ENCODE results near the gene RASSF5. TPM values are rescaled to one million over a fixed set of nuclear protein-coding genes. Genes with fewer than 3 reads are reported as not detected.

Gene RASSF5
- polyA plus RNA-seq (ENCODE audit: insufficient read length in 4 of 4), result 1 to 10 TPM; 4.6 to 6.6 (median 4.9) TPM

GRCh38 chr1:206507284-206508129, at the start of gene RASSF5:
Gene RASSF5, plus strand, starts transcription at chr1:206507531. Its CDS starts 72 bp downstream, at chr1:206507603.
- no peak for DNase-seq (ENCODE audit: low read depth in 4 of 4, low spot score in 2 of 4)

GRCh38 chr1:206459703-206460102, 47.6 kb upstream of the RASSF5 start:
- no peak for DNase-seq (ENCODE audit: low read depth in 4 of 4, low spot score in 2 of 4)

GRCh38 chr1:206460836-206461426, 46.4 kb upstream of the RASSF5 start:
- DNase-seq (ENCODE audit: low read depth in 4 of 4, low spot score in 2 of 4), result no peak

GRCh38 chr1:206461602-206462455, 45.5 kb upstream of the RASSF5 start:
- DNase-seq (ENCODE audit: low read depth in 4 of 4, low spot score in 2 of 4), result no peak

GRCh38 chr1:206463137-206463536, 44.2 kb upstream of the RASSF5 start:
- DNase-seq (ENCODE audit: low read depth in 4 of 4, low spot score in 2 of 4), result no peak

- no peak for DNase-seq (ENCODE audit: low read depth in 4 of 4, low spot score in 2 of 4)
Measured at GRCh38 chr1:206463911-206464310, 43.4 kb upstream of the RASSF5 start.

- DNase-seq (ENCODE audit: low read depth in 4 of 4, low spot score in 2 of 4), result no peak
Measured at GRCh38 chr1:206464456-206464964, 42.8 kb upstream of the RASSF5 start.

- DNase-seq (ENCODE audit: low read depth in 4 of 4, low spot score in 2 of 4), result no peak
Measured at GRCh38 chr1:206465951-206466350, 41.4 kb upstream of the RASSF5 start.

GRCh38 chr1:206466840-206467649, 40.3 kb upstream of the RASSF5 start:
- DNase-seq (ENCODE audit: low read depth in 4 of 4, low spot score in 2 of 4), result no peak

- DNase-seq (ENCODE audit: low read depth in 4 of 4, low spot score in 2 of 4), result no peak
Measured at GRCh38 chr1:206467915-206468314, 39.4 kb upstream of the RASSF5 start.

- no peak for DNase-seq (ENCODE audit: low read depth in 4 of 4, low spot score in 2 of 4)
Measured at GRCh38 chr1:206468571-206468970, 38.8 kb upstream of the RASSF5 start.

- DNase-seq (ENCODE audit: low read depth in 4 of 4, low spot score in 2 of 4), result no peak
Measured at GRCh38 chr1:206469411-206469932, 37.9 kb upstream of the RASSF5 start.

- no peak for DNase-seq (ENCODE audit: low read depth in 4 of 4, low spot score in 2 of 4)
Measured at GRCh38 chr1:206469933-206470691, 37.2 kb upstream of the RASSF5 start, which contains the start of gene IKBKE. Gene IKBKE, plus strand, starts transcription at chr1:206470476. Its CDS starts 2,752 bp downstream, at chr1:206473228.

GRCh38 chr1:206470692-206471414, 36.5 kb upstream of the RASSF5 start:
- DNase-seq (ENCODE audit: low read depth in 4 of 4, low spot score in 2 of 4), result no peak

GRCh38 chr1:206471415-206471801, 35.9 kb upstream of the RASSF5 start:
- DNase-seq (ENCODE audit: low read depth in 4 of 4, low spot score in 2 of 4), result no peak

- no peak for DNase-seq (ENCODE audit: low read depth in 4 of 4, low spot score in 2 of 4)
Measured at GRCh38 chr1:206472024-206472423, 35.3 kb upstream of the RASSF5 start.

GRCh38 chr1:206472454-206472853, 34.9 kb upstream of the RASSF5 start:
- DNase-seq (ENCODE audit: low read depth in 4 of 4, low spot score in 2 of 4), result no peak

GRCh38 chr1:206472886-206473285, 34.4 kb upstream of the RASSF5 start:
- no peak for DNase-seq (ENCODE audit: low read depth in 4 of 4, low spot score in 2 of 4)

Data from left renal cortex interstitium (tissue), 4 donors.